GM12801 (cell line): ENCODE data around the gene CUL4B.

Experiments
- TF ChIP-seq, protein P1 (sequence below): IDR thresholded peaks from one replicate; pipeline ENCODE4 v1.5.1; 2011; ENCODE audit warnings: control low read depth; ENCODE audit not compliant: insufficient read length; ENCODE audit errors: extremely low read depth

The CUL4B gene

DNA sequence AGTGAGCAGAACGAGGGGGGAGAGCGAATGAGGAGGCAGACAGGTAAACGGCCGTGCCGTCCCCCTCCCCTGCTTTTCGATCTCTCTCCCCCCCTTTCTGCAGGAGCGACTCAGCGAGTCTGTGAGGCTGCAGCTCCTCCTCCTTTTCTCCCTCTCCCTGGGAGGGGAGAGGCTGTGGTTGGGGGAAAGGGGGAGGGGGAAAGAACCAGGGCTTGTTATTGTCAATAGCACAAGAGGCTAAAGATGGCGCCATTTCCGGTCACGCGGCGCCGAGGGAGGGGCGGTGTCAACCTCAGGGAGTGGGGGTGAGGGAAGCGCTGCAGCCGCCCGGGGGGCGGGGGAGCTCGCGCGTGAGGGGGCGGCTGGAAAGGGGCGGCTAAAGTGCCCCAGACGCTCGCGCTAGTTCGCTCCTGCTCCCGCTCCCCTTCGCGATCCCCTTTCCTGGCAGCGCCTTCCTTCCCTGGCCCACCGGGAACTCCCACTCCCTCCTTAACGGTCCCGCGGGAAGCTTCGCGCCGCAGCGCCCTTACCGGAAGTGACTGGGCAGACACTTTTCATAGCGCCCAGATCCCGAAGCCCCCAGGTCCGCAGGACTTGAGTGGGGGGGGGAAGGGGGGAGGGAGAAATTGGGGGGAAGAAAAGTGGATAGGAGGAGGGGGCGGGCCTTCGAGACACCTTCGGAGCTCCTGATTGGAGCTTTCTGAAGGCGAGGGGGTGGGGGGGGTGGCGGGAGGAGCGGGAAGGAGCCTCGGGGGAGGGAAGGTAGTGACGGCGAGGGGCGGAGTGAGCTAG lies at the start of gene CUL4B:
CUL4B (minus strand) TSS at position 121 of the 792 bp plus-strand sequence. CDS start 324 bp downstream, outside the sequence.
- TF ChIP-seq, protein P1, sequence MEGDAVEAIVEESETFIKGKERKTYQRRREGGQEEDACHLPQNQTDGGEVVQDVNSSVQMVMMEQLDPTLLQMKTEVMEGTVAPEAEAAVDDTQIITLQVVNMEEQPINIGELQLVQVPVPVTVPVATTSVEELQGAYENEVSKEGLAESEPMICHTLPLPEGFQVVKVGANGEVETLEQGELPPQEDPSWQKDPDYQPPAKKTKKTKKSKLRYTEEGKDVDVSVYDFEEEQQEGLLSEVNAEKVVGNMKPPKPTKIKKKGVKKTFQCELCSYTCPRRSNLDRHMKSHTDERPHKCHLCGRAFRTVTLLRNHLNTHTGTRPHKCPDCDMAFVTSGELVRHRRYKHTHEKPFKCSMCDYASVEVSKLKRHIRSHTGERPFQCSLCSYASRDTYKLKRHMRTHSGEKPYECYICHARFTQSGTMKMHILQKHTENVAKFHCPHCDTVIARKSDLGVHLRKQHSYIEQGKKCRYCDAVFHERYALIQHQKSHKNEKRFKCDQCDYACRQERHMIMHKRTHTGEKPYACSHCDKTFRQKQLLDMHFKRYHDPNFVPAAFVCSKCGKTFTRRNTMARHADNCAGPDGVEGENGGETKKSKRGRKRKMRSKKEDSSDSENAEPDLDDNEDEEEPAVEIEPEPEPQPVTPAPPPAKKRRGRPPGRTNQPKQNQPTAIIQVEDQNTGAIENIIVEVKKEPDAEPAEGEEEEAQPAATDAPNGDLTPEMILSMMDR: no peak

DNA sequence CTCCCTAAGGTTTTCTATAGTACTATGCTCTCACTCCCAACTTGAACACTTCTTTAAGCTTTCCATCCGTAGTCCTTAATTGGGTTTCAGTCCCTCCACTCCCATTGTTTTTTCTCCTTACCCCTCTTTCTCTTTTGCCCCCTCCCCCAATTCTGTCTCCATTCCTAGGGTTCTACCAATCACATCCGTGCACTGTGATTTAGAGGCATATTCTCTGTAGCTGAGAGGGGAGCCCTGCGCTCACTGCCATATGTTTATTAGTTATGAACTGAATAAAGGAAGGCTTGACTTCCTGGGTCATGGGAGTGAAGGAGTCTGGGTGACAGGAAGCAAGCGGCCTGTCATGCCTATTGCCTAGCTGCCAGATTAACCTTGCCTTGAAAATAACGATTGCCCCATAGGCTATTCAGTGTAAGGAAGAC lies 43.6 kb upstream of the CUL4B start:
- TF ChIP-seq, protein P1: no peak

- TF ChIP-seq, protein P1: no peak
These were observed 43.1 kb upstream of the CUL4B start, which contains the start of gene MCTS1 for GRCh38 chrX:120603707-120604360. Gene MCTS1 (plus strand): TSS chrX:120604101. CDS start chrX:120604237, 136 bp downstream.

DNA sequence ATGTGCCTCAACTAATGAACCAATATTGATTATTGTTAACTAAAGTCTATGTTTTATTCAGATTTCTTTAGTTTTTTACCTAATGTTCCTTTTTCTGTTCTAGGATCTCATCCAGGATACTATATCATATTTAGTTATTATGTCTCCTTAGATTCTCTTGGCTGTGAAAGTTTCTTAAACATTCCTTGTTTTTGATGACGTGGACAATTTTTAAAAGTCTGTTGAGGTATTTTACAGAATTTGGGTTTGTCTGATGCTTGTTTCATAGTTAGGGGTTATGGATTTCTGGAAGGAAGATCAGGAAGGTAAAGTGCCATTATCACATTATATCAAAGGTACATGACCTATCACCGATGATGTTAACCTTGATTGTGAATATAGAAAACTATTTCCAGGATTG lies 24.9 kb upstream of the CUL4B start:
- TF ChIP-seq, protein P1: no peak

- TF ChIP-seq, protein P1: no peak
These were observed 14.8 kb upstream of the CUL4B start for GRCh38 chrX:120575379-120576114.

GRCh38 chrX:120570011-120570600 lies 9.3 kb upstream of the CUL4B start:
- TF ChIP-seq, protein P1: no peak

DNA sequence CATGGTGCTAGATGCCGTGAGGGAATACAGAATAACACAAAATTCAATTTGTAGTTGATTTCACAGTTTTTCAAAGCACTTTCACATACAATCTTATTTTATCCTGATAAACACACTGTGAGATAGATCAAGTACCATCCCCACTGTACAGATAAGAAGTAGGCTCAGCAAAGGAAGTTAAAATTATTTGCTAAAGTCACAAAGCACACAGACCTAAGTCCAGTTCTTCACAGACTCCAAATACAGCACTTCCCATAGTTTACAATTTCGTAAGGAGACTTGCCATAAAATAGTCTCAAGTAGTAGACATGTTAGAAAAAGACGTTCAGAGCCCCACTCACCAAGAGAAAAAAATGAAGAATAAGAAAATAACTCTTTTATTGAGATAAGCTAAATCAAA lies 7.8 kb upstream of the CUL4B start:
- TF ChIP-seq, protein P1: no peak
